Upper lobe of right lung (tissue), 1 donor: ENCODE measurements around the gene CCM2L. TPM values are rescaled to one million over a fixed set of nuclear protein-coding genes. Genes with fewer than 3 reads are reported as not detected.

Source experiments
- ATAC-seq: fragments of 200-7000 bp; cut with Tn5 transposase; one replicate; pipeline ENCODE4 v1.9.1; 2020; ENCODE audit warnings: mild to moderate bottlenecking, moderate library complexity
- DNase-seq: peaks from one replicate; pipeline ENCODE4 v3.0.0-alpha.2; 2020
- H3K27ac ChIP-seq: fragments of 200-600 bp; one replicate; pipeline ENCODE4 v1.8.0; 2022
- H3K27me3 ChIP-seq: fragments of 200-600 bp; one replicate; pipeline ENCODE4 v1.8.0; 2022; ENCODE audit warnings: mild to moderate bottlenecking
- H3K36me3 ChIP-seq: fragments of 200-600 bp; one replicate; pipeline ENCODE4 v1.8.0; 2022
- H3K4me1 ChIP-seq: fragments of 200-600 bp; one replicate; pipeline ENCODE4 v1.8.0; 2022
- H3K4me3 ChIP-seq: fragments of 200-600 bp; one replicate; pipeline ENCODE4 v1.8.0; 2022; ENCODE audit warnings: mild to moderate bottlenecking
- H3K9me3 ChIP-seq: fragments of 200-600 bp; one replicate; pipeline ENCODE4 v1.8.0; 2022
- CTCF ChIP-seq: fragments of 200-600 bp; IDR thresholded peaks from one replicate; pipeline ENCODE4 v1.8.0; 2022; ENCODE audit warnings: antibody characterized with exemption
- intact Hi-C: fragments of 100-400 bp; cut with DNase I; formaldehyde crosslinking; loops from one replicate; pipeline ENCODE4 v1.11.0; 2022
- total RNA-seq: library from RNA; stranded (reverse); fragmentation: NEBNext Ultra II Directional; extraction: Animal tissue kit (Norgen Biotek cat#: 25700); gene quantifications from one replicate; pipeline ENCODE4 v1.2.1, GENCODE V29; 2021
- donor health status: DM: no; HTN: yes; CAD: no; lungs with severe emphysema.

CCM2L gene
- total RNA-seq, 1 donor from 2014 or later, result 23.2 TPM

- H3K4me3 ChIP-seq, result no peak overlapping the region
- no peaks in the 10 kb centered on the region for H3K4me1 ChIP-seq
- peak; percentile 17 for ATAC-seq
- TF ChIP-seq CTCF, result no peak
- no peak for DNase-seq
- no peak overlapping the region for H3K27ac ChIP-seq
- intact Hi-C loops, result no loop called here
- H3K36me3 ChIP-seq, result no peaks in the 10 kb centered on the region
- no peaks in the 10 kb centered on the region for H3K9me3 ChIP-seq
- H3K27me3 ChIP-seq, result no peaks in the 10 kb centered on the region
Observed at GRCh38 chr20:32064667-32065066, 54.4 kb downstream of the CCM2L start.

- Histone ChIP-seq H3K9me3 (no peaks in the 10 kb centered on the region), H3K4me1 (no peaks in the 10 kb centered on the region), H3K36me3 (no peaks in the 10 kb centered on the region), H3K27ac (no peak overlapping the region), H3K4me3 (no peak overlapping the region), H3K27me3 (no peaks in the 10 kb centered on the region)
- ATAC-seq (no peak), DNase-seq (no peak)
- no peak for TF ChIP-seq CTCF
- intact Hi-C loops, result no loop called here
Observed at GRCh38 chr20:32067234-32067821, 57.1 kb downstream of the CCM2L start.

GRCh38 chr20:32068174-32068573, 57.9 kb downstream of the CCM2L start:
- no peaks in the 10 kb centered on the region for H3K4me1 ChIP-seq
- no peaks in the 10 kb centered on the region for H3K9me3 ChIP-seq
- H3K36me3 ChIP-seq, result no peaks in the 10 kb centered on the region
- no peaks in the 10 kb centered on the region for H3K27me3 ChIP-seq
- DNase-seq (no peak), ATAC-seq (no peak)
- no peak overlapping the region for H3K27ac ChIP-seq
- TF ChIP-seq CTCF, result no peak
- intact Hi-C loops, result no loop called here
- no peak overlapping the region for H3K4me3 ChIP-seq

GRCh38 chr20:32069711-32070110, 59.5 kb downstream of the CCM2L start:
- TF ChIP-seq CTCF, result no peak
- Histone ChIP-seq H3K27me3 (no peaks in the 10 kb centered on the region), H3K9me3 (no peaks in the 10 kb centered on the region), H3K4me3 (no peak overlapping the region), H3K36me3 (no peaks in the 10 kb centered on the region), H3K4me1 (no peaks in the 10 kb centered on the region), H3K27ac (no peak overlapping the region)
- DNase-seq, result no peak
- ATAC-seq, result no peak
- intact Hi-C loops, result no loop called here

- Histone ChIP-seq H3K4me1 (no peaks in the 10 kb centered on the region), H3K36me3 (no peaks in the 10 kb centered on the region), H3K4me3 (no peak overlapping the region), H3K27me3 (no peaks in the 10 kb centered on the region), H3K27ac (no peak overlapping the region), H3K9me3 (no peaks in the 10 kb centered on the region)
- TF ChIP-seq CTCF, result no peak
- ATAC-seq (no peak), DNase-seq (no peak)
- intact Hi-C loops, result no loop called here
Observed at GRCh38 chr20:32070282-32070681, 60.0 kb downstream of the CCM2L start.

- Histone ChIP-seq H3K27me3 (no peaks in the 10 kb centered on the region), H3K27ac (no peak overlapping the region)
- intact Hi-C loops, result no loop called here
Observed at GRCh38 chr20:32070690-32071213, 60.5 kb downstream of the CCM2L start.

More at GRCh38 chr20:32070690-32071213, 60.5 kb downstream of the CCM2L start:
- no peaks in the 10 kb centered on the region for H3K9me3 ChIP-seq
- no peak for TF ChIP-seq CTCF
- DNase-seq (no peak), ATAC-seq (no peak)
- no peaks in the 10 kb centered on the region for H3K4me1 ChIP-seq
- no peak overlapping the region for H3K4me3 ChIP-seq
- H3K36me3 ChIP-seq, result no peaks in the 10 kb centered on the region
